ENCODE results near the gene ZBP1. TPM values are rescaled to one million over a fixed set of nuclear protein-coding genes. Genes with fewer than 3 reads are reported as not detected.

Gene ZBP1
- total RNA-seq, 1 donor from 2014 or later, result not detected

DNA sequence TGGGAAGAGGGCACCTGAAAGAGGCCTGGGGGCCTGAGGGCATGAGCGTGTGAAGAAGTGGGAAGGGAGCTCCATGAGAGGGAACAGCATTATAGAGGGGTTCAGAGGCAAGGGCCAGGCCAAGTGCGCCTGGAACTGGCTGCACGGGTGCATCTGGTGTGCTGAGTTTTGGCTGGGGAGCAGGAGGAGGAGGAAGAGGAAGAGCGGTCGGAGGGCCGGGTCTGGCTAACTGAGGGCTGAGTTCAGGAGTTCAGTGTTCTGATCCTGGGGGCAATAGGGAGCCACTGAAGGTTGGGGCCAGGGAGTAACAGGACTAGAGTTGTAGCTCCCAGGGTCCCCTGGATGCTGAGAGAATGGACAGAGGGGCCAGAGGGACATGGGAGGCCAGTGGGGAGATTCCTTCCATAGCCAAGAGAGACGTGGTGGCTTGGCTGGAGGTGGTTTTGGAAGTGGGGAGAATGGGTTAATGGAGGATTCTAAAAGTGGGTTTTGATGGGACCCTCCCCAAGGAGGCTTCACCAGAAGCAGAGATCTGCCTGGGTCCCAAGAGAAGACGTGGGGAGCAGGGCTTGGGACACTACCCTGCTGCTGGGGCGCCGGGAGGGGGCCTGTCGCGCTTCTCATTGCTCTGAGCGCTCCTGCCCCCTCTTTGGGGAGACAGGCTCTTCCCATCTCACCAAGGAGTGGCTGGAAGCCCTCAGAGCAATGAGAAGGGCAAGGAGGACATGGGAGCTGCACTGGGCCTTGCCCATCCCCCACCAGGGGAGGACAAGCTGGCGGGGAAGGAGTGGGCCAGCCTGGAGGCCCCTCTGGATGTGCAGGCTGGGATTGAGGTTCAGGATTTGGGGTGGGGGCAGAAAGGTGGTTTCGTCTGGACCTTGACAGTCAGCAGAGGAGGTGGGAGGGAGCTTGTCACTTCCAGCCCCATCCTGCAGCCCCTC is 28.7 kb downstream of the ZBP1 start:
- TF ChIP-seq, protein P1, sequence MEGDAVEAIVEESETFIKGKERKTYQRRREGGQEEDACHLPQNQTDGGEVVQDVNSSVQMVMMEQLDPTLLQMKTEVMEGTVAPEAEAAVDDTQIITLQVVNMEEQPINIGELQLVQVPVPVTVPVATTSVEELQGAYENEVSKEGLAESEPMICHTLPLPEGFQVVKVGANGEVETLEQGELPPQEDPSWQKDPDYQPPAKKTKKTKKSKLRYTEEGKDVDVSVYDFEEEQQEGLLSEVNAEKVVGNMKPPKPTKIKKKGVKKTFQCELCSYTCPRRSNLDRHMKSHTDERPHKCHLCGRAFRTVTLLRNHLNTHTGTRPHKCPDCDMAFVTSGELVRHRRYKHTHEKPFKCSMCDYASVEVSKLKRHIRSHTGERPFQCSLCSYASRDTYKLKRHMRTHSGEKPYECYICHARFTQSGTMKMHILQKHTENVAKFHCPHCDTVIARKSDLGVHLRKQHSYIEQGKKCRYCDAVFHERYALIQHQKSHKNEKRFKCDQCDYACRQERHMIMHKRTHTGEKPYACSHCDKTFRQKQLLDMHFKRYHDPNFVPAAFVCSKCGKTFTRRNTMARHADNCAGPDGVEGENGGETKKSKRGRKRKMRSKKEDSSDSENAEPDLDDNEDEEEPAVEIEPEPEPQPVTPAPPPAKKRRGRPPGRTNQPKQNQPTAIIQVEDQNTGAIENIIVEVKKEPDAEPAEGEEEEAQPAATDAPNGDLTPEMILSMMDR (IDR thresholded peaks at IDR 0.05), result no peak

DNA sequence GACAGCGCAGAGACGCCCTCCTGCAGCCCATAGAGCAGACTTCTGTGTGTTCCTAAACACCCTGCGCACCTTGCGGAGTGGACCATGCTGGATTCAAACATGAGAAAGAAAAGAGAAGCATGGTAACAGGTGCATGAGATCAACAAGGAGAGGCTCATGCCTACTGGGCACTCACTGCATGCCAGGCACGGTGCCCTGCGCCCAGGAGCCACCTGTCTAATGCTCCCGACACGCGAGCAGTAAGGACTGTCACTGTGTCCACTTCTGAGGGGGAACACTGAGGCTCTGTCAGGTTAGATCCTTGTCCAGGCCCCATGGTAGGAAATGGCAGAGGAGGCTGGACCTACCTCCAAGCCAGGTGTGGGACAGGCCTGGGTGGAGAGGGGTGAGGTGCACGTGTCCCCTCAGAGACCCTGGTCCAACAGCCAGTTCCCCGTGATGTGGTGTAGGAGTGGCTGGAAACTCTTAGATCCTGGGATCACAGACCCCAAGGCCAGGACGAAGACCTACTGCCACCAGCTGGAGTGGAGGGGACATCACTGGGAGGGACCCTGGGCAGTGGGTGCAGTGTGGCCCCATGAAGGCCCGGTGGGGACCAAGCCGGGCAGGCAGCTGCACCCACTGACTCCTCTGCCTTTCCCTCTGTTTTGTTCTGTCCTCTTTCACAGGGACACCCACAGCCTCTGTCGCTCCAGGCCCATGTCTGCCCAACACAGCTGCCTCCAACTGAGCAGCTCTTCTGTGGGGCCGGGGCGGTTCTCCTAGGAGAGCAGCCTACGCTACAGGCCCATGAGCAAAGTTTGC is 29.5 kb downstream of the ZBP1 start:
- Mint-ChIP-seq H3K27me3 (ENCODE audit: low read depth) (peaks cover 1% of the 10 kb centered on the region), H3K4me1 (ENCODE audit: low read depth) (peaks cover 5% of the 10 kb centered on the region), H3K27ac (ENCODE audit: unreplicated experiment) (no peak overlapping the region), H3K36me3 (ENCODE audit: low read depth) (no peaks in the 10 kb centered on the region), H3K4me3 (ENCODE audit: unreplicated experiment) (no peak overlapping the region), H3K9me3 (ENCODE audit: low read depth) (peaks cover 2% of the 10 kb centered on the region)
- DNase-seq (ENCODE audit: low spot score), result peak; percentile 83
- TF ChIP-seq, protein P1 (IDR thresholded peaks at IDR 0.05), result no peak

More for the DNA sequence above, 28.7 kb downstream of the ZBP1 start:
- no peak overlapping the region for H3K4me3 Mint-ChIP-seq (ENCODE audit: unreplicated experiment)
- no peak overlapping the region for H3K27ac Mint-ChIP-seq (ENCODE audit: unreplicated experiment)
- peaks cover 5% of the 10 kb centered on the region for H3K4me1 Mint-ChIP-seq (ENCODE audit: low read depth)
- H3K9me3 Mint-ChIP-seq (ENCODE audit: low read depth), result peaks cover 2% of the 10 kb centered on the region
- no peaks in the 10 kb centered on the region for H3K36me3 Mint-ChIP-seq (ENCODE audit: low read depth)
- peaks cover 1% of the 10 kb centered on the region for H3K27me3 Mint-ChIP-seq (ENCODE audit: low read depth)
- DNase-seq (ENCODE audit: low spot score), result no peak

DNA sequence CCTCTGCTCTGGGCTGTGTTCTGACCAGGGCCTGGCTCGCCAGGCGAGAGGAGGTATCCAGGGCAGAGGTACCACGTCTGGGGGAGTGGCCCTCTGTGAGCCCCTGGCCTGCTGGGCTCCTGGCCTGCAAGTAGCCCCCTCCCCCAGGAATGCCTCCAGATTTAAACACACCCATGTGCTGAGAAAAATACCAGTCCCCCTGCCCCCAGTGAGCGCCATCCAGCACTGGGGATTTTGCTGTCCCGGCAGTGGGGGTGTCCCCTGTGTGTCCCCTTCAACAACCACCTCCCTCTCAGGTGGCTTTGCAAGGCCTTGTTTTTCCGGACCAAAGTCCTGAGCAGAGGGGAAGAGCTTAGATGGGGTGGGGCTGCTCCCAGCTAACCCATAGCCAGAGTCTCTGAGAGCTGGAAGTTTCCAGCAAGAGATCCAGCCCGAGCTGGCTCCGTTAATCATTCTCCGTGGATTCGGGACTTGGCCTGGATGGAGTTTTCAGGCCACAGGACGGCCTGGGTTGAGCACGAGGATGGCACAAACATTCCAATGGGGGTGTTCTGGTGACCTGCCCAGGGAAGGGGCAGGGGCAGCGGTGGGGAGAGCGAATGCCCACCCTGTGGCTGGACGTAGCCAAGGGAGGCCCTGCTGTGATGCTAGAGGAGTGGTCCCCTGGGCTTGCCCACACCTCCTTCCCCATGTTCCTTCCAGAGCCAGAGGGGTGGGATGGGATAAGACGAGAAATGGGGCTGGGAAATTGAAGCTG is 30.3 kb downstream of the ZBP1 start:
- TF ChIP-seq, protein P1 (IDR thresholded peaks at IDR 0.05), result no peak
- H3K4me3 Mint-ChIP-seq (ENCODE audit: unreplicated experiment), result no peak overlapping the region
- peak; percentile 76 for DNase-seq (ENCODE audit: low spot score)
- H3K27me3 Mint-ChIP-seq (ENCODE audit: low read depth), result peaks cover 4% of the 10 kb centered on the region
- no peak overlapping the region for H3K27ac Mint-ChIP-seq (ENCODE audit: unreplicated experiment)
- peaks cover 5% of the 10 kb centered on the region for H3K4me1 Mint-ChIP-seq (ENCODE audit: low read depth)
- H3K36me3 Mint-ChIP-seq (ENCODE audit: low read depth), result no peaks in the 10 kb centered on the region
- peaks cover 2% of the 10 kb centered on the region for H3K9me3 Mint-ChIP-seq (ENCODE audit: low read depth)

DNA sequence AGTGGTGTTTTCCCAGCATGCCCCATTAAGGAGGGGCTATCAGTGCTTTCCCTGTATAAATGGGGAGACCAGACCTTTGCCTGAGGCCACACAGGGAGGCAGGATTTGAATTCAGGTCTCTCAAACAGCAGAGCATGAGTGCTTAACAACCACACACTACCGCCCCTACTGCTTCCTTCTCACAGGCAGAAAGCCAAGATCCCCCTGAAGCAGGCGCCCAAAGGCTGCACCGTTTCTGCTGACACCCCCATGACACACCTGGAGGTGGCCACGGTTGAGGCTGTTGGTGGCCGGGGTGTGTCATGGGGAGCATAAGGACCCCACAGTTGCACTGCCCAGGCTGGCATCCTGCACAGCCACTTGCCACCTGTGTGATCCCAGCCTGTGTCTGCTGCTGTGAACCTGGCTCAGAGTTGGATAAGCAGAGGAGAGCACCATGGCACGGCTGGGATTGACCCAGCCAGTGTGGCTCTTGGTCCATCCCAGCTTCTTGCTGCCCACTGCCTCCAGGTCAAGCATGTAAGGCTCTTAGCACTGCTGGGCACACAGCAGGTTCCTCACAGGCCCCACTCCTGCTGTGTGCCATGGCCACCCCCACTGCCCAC is 31.0 kb downstream of the ZBP1 start:
- TF ChIP-seq, protein P1 (IDR thresholded peaks at IDR 0.05), result no peak

More for the DNA sequence above, 31.0 kb downstream of the ZBP1 start:
- Mint-ChIP-seq H3K27ac (ENCODE audit: unreplicated experiment) (no peak overlapping the region), H3K4me1 (ENCODE audit: low read depth) (no peaks in the 10 kb centered on the region), H3K36me3 (ENCODE audit: low read depth) (no peaks in the 10 kb centered on the region), H3K27me3 (ENCODE audit: low read depth) (peaks cover 2% of the 10 kb centered on the region), H3K4me3 (ENCODE audit: unreplicated experiment) (no peak overlapping the region), H3K9me3 (ENCODE audit: low read depth) (peaks cover 2% of the 10 kb centered on the region)
- peak; percentile 66 for DNase-seq (ENCODE audit: low spot score)
